GM15510 (cell line): ENCODE results near the gene SLC17A1.

Experiments
- POLR2A ChIP-seq: IDR thresholded peaks from 3 replicates; pipeline ENCODE4 v1.6.1; 2011; ENCODE audit warnings: borderline replicate concordance; ENCODE audit not compliant: insufficient read length; ENCODE audit errors: extremely low read depth

SLC17A1 gene

GRCh38 chr6:25754535-25754934, 77.3 kb downstream of the SLC17A1 start, which contains the start of gene SLC17A4:
SLC17A4 (plus strand) TSS chr6:25754742; CDS start chr6:25761963, 7,221 bp downstream.
- TF ChIP-seq POLR2A, result no peak

DNA sequence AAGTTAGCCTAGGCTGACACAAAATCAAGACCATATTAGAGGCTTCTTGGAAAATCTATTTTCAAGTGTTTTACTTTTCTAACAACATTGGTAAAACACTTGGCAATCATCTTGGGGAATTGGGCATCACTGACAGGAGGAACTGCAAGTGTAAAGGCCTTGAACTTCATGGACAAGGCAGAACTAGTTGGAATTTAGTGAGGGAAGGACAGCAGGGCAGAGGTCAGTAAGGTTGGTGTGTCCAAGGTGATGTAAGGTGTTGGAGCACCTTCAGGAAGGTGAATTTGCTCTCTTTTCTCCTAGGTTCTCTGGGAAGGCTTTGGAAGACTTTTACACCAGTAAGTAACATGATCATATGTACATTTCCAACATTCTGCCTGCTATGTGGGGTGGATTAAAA, 78.8 kb downstream of the SLC17A1 start:
- TF ChIP-seq POLR2A, result no peak

- TF ChIP-seq POLR2A, result no peak
Observed at GRCh38 chr6:25750906-25751305, 80.9 kb downstream of the SLC17A1 start.

GRCh38 chr6:25749837-25750236, 82.0 kb downstream of the SLC17A1 start:
- TF ChIP-seq POLR2A, result no peak

- TF ChIP-seq POLR2A, result no peak
Observed at GRCh38 chr6:25748049-25748448, 83.8 kb downstream of the SLC17A1 start.

GRCh38 chr6:25747477-25747876, 84.4 kb downstream of the SLC17A1 start:
- TF ChIP-seq POLR2A, result no peak

GRCh38 chr6:25746968-25747367, 84.9 kb downstream of the SLC17A1 start:
- TF ChIP-seq POLR2A, result no peak

DNA sequence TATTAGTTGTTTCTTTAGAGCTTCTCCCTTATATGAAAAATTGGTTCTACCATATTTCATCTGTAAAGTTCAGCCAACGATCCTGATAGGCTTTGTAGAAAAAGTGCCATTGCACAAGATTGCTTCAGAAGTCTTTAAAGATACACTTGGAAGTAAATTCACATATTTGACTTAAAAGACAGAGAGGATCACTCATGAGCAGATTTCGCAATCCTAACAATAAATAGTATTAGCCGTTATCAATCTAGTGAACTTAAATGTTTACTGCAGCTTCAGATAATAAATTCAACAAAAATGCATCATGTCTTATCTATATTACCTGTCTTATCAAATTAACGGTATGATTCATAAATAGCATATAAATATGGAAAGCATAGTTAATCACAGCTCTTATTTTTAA, 86.0 kb downstream of the SLC17A1 start:
- TF ChIP-seq POLR2A, result no peak

DNA sequence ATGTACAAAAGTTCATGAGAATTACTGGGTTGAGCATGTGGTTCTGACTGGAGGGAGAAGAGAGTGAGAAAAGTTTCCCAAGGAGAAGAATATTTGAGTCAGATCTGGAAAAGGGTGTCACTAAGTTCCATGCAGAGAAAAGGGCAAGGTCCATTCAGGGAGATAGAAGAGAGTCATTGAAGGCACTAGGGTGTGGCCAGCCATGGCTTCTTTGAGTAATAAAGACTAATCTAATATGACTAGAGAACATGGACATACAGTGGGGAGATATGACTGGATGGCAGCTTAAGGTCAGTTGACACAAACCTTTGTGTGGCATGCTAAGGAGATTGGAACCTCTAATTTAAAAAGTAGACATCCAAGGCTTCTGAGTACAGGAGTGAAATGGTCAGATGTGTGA, 88.0 kb downstream of the SLC17A1 start:
- no peak for TF ChIP-seq POLR2A

GRCh38 chr6:25735261-25735660, 96.6 kb downstream of the SLC17A1 start:
- TF ChIP-seq POLR2A, result no peak
